ENCODE measurements around the gene DDX1.

Gene DDX1

GRCh38 chr2:15655123-15655887, 63.6 kb downstream of the DDX1 start:
- H3K27ac ChIP-seq, result no peak overlapping the region
- TF ChIP-seq ZFX (IDR thresholded peaks at IDR 0.05; ENCODE audit: borderline replicate concordance), result no peak
- no peak for TF ChIP-seq CTCF (IDR thresholded peaks at IDR 0.05)

GRCh38 chr2:15656090-15656489, 64.4 kb downstream of the DDX1 start:
- TF ChIP-seq ZFX (IDR thresholded peaks at IDR 0.05; ENCODE audit: borderline replicate concordance) (no peak), CTCF (IDR thresholded peaks at IDR 0.05) (no peak)

GRCh38 chr2:15657759-15658158, 66.1 kb downstream of the DDX1 start:
- TF ChIP-seq CTCF (IDR thresholded peaks at IDR 0.05), result no peak
- H3K27ac ChIP-seq, result no peak overlapping the region

More at GRCh38 chr2:15656090-15656489, 64.4 kb downstream of the DDX1 start:
- no peak overlapping the region for H3K27ac ChIP-seq

- no peak overlapping the region for H3K27ac ChIP-seq
These were observed 67.2 kb downstream of the DDX1 start for GRCh38 chr2:15658911-15659310.

GRCh38 chr2:15660491-15661294, 69.0 kb downstream of the DDX1 start:
- no peak for TF ChIP-seq ZFX (IDR thresholded peaks at IDR 0.05; ENCODE audit: borderline replicate concordance)
- no peak for TF ChIP-seq CTCF (IDR thresholded peaks at IDR 0.05)
- no peak overlapping the region for H3K27ac ChIP-seq

More at GRCh38 chr2:15658911-15659310, 67.2 kb downstream of the DDX1 start:
- TF ChIP-seq ZFX (IDR thresholded peaks at IDR 0.05; ENCODE audit: borderline replicate concordance) (no peak), CTCF (IDR thresholded peaks at IDR 0.05) (no peak)

- no peak overlapping the region for H3K27ac ChIP-seq
These were observed 69.6 kb downstream of the DDX1 start for GRCh38 chr2:15661295-15661569.

More at GRCh38 chr2:15661295-15661569, 69.6 kb downstream of the DDX1 start:
- TF ChIP-seq CTCF (IDR thresholded peaks at IDR 0.05) (no peak), ZFX (IDR thresholded peaks at IDR 0.05; ENCODE audit: borderline replicate concordance) (no peak)
